Neural cell (in vitro differentiated cells): ENCODE results near the gene CCZ1.
"Not testable (repeated sequence)": the region's sequence is repeated elsewhere in the genome, so short reads cannot be mapped to it uniquely, and the experiment has no call there.

Source experiments
- EP300 ChIP-seq: fragments of 450-650 bp; conservative IDR thresholded peaks from 2 replicates; pipeline ENCODE4 v1.6.1; 2014; ENCODE audit warnings: antibody characterized with exemption, mild to moderate bottlenecking, moderate library complexity; ENCODE audit not compliant: poor library complexity, severe bottlenecking
- EZH2 ChIP-seq: fragments of 200-600, 300-800 bp; shearing (Covaris generic), sonication (generic); IDR thresholded peaks from 2 replicates; pipeline ENCODE4 v1.6.1; 2014; ENCODE audit warnings: antibody characterized with exemption, low read length, borderline replicate concordance, mild to moderate bottlenecking; ENCODE audit not compliant: insufficient read depth, poor library complexity, severe bottlenecking
- MXI1 ChIP-seq: fragments of 450-650 bp; conservative IDR thresholded peaks from 2 replicates; pipeline ENCODE4 v1.6.1; 2014; ENCODE audit warnings: antibody characterized with exemption, mild to moderate bottlenecking; ENCODE audit not compliant: poor library complexity, severe bottlenecking
- POLR2AphosphoS5 ChIP-seq: IDR thresholded peaks from 2 replicates; pipeline ENCODE4 v1.6.1; 2012
- RAD21 ChIP-seq: fragments of 450-650 bp; conservative IDR thresholded peaks from 2 replicates; pipeline ENCODE4 v1.6.1; 2014; ENCODE audit warnings: antibody characterized with exemption, mild to moderate bottlenecking, moderate library complexity
- SMC3 ChIP-seq: fragments of 450-650 bp; conservative IDR thresholded peaks from 2 replicates; pipeline ENCODE4 v1.6.1; 2014; ENCODE audit warnings: antibody characterized with exemption, mild to moderate bottlenecking, moderate library complexity; ENCODE audit not compliant: poor library complexity
- TAF1 ChIP-seq: IDR thresholded peaks from 2 replicates; pipeline ENCODE4 v1.6.1; 2012; ENCODE audit warnings: low read depth
- TF ChIP-seq, protein P1 (sequence below): fragments of 450-650 bp; IDR thresholded peaks from 2 replicates; pipeline ENCODE4 v1.5.1; 2014; ENCODE audit warnings: antibody characterized with exemption, mild to moderate bottlenecking, moderate library complexity; ENCODE audit not compliant: poor library complexity, severe bottlenecking
- TF ChIP-seq, protein P2 (sequence below): IDR thresholded peaks from 2 replicates; pipeline ENCODE4 v1.6.1; 2012; ENCODE audit warnings: borderline replicate concordance

- TF ChIP-seq, protein P1, sequence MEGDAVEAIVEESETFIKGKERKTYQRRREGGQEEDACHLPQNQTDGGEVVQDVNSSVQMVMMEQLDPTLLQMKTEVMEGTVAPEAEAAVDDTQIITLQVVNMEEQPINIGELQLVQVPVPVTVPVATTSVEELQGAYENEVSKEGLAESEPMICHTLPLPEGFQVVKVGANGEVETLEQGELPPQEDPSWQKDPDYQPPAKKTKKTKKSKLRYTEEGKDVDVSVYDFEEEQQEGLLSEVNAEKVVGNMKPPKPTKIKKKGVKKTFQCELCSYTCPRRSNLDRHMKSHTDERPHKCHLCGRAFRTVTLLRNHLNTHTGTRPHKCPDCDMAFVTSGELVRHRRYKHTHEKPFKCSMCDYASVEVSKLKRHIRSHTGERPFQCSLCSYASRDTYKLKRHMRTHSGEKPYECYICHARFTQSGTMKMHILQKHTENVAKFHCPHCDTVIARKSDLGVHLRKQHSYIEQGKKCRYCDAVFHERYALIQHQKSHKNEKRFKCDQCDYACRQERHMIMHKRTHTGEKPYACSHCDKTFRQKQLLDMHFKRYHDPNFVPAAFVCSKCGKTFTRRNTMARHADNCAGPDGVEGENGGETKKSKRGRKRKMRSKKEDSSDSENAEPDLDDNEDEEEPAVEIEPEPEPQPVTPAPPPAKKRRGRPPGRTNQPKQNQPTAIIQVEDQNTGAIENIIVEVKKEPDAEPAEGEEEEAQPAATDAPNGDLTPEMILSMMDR = not testable (repeated sequence)
- TF ChIP-seq RAD21, TAF1, POLR2AphosphoS5, EP300, EZH2, SMC3, MXI1: not testable (repeated sequence)
- TF ChIP-seq, protein P2, sequence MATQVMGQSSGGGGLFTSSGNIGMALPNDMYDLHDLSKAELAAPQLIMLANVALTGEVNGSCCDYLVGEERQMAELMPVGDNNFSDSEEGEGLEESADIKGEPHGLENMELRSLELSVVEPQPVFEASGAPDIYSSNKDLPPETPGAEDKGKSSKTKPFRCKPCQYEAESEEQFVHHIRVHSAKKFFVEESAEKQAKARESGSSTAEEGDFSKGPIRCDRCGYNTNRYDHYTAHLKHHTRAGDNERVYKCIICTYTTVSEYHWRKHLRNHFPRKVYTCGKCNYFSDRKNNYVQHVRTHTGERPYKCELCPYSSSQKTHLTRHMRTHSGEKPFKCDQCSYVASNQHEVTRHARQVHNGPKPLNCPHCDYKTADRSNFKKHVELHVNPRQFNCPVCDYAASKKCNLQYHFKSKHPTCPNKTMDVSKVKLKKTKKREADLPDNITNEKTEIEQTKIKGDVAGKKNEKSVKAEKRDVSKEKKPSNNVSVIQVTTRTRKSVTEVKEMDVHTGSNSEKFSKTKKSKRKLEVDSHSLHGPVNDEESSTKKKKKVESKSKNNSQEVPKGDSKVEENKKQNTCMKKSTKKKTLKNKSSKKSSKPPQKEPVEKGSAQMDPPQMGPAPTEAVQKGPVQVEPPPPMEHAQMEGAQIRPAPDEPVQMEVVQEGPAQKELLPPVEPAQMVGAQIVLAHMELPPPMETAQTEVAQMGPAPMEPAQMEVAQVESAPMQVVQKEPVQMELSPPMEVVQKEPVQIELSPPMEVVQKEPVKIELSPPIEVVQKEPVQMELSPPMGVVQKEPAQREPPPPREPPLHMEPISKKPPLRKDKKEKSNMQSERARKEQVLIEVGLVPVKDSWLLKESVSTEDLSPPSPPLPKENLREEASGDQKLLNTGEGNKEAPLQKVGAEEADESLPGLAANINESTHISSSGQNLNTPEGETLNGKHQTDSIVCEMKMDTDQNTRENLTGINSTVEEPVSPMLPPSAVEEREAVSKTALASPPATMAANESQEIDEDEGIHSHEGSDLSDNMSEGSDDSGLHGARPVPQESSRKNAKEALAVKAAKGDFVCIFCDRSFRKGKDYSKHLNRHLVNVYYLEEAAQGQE = not testable (repeated sequence)
These were observed 18.0 kb downstream of the CCZ1 start for GRCh38 chr7:5916529-5916928.
